OCI-LY7 (cell line): ENCODE data around the gene FCSK. TPM values are rescaled to one million over a fixed set of nuclear protein-coding genes. Genes with fewer than 3 reads are reported as not detected.

ENCODE experiments used
- BruUV-seq: library from RNA; stranded (reverse); fragments of 400-500 nt; replicated peaks from 2 replicates; lab custom pipeline; 2021; lab: Mats Ljungman, UMichigan
- CTCF ChIA-PET: fragments of 300-600 bp; sonication (Branson Sonifier 250); formaldehyde crosslinking; loops from one replicate; lab custom pipeline; 2022; ENCODE audit warnings: antibody characterized with exemption; ENCODE audit not compliant: unreplicated experiment; lab: Charles Lee
- POLR2A ChIA-PET: fragments of 300-600 bp; sonication (Branson Sonifier 250); formaldehyde crosslinking; loops from one replicate; lab custom pipeline; 2022; ENCODE audit warnings: antibody characterized with exemption; lab: Charles Lee
- DNase-seq: peaks from one replicate; pipeline ENCODE4 v3.0.0-alpha.2; 2015; ENCODE audit warnings: low spot score
- H2AFZ ChIP-seq: fragments of 200-600 bp; sonication (generic), shearing (Covaris generic); 2 replicates; pipeline ENCODE4 v1.6.1; 2014; ENCODE audit warnings: mild to moderate bottlenecking, antibody characterized with exemption, low read length, moderate library complexity
- H3K27ac ChIP-seq: fragments of 200-600 bp; sonication (generic); 2 replicates; pipeline ENCODE4 v1.5.1; 2014; ENCODE audit warnings: mixed run types, low read depth, mild to moderate bottlenecking, moderate library complexity, low read length, inconsistent platforms; ENCODE audit not compliant: poor library complexity, severe bottlenecking
- H3K36me3 ChIP-seq: fragments of 200-600 bp; sonication (generic); 2 replicates; pipeline ENCODE4 v1.6.1; 2014; ENCODE audit warnings: mild to moderate bottlenecking, antibody characterized with exemption, low read length, moderate library complexity, mixed read lengths; ENCODE audit not compliant: insufficient read depth
- H3K4me1 ChIP-seq: fragments of 200-600 bp; sonication (generic); 2 replicates; pipeline ENCODE4 v1.5.1; 2014; ENCODE audit warnings: mild to moderate bottlenecking, low read length; ENCODE audit not compliant: insufficient read depth, poor library complexity, severe bottlenecking
- H3K4me2 ChIP-seq: fragments of 200-600 bp; sonication (generic); 2 replicates; pipeline ENCODE4 v1.6.1; 2014; ENCODE audit warnings: mild to moderate bottlenecking, low read length
- H3K4me3 ChIP-seq: fragments of 200-600 bp; sonication (generic); 2 replicates; pipeline ENCODE4 v1.5.1; 2014; ENCODE audit warnings: mild to moderate bottlenecking, low read depth, low read length; ENCODE audit not compliant: poor library complexity, severe bottlenecking
- H3K79me2 ChIP-seq: fragments of 200-600 bp; sonication (generic); 2 replicates; pipeline ENCODE4 v1.6.1; 2016; ENCODE audit warnings: low read depth, mild to moderate bottlenecking, low read length, moderate library complexity, mixed read lengths; ENCODE audit not compliant: insufficient read depth
- H3K9me2 ChIP-seq: fragments of 200-600 bp; sonication (generic); 2 replicates; pipeline ENCODE4 v1.6.1; 2016; ENCODE audit warnings: mild to moderate bottlenecking, low read length, mixed read lengths; ENCODE audit not compliant: insufficient read depth
- H3K9me3 ChIP-seq: fragments of 200-600 bp; sonication (generic); 2 replicates; pipeline ENCODE4 v1.6.1; 2014; ENCODE audit warnings: mild to moderate bottlenecking, mixed run types, low read length, mixed read lengths
- H4K20me1 ChIP-seq: fragments of 200-600 bp; sonication (generic); 2 replicates; pipeline ENCODE4 v1.6.1; 2014; ENCODE audit warnings: mild to moderate bottlenecking, antibody characterized with exemption, low read length, moderate library complexity, mixed read lengths; ENCODE audit not compliant: insufficient read depth
- EZH2phosphoT487 ChIP-seq: fragments of 200-600 bp; sonication (generic); IDR thresholded peaks from 2 replicates; pipeline ENCODE4 v1.6.1; 2018; ENCODE audit warnings: low read depth, borderline replicate concordance, mild to moderate bottlenecking, mixed run types, antibody characterized with exemption, low read length, moderate library complexity, mixed read lengths
- intact Hi-C: fragments of 100-400 bp; cut with micrococcal nuclease; formaldehyde crosslinking; loops from one replicate; pipeline ENCODE4 v1.10.0; 2022; ENCODE audit not compliant: unreplicated experiment
- total RNA-seq, 2 experiments: library from RNA; depleted of rRNA in 1 of 2; stranded (reverse); fragments of >200 nt in 1 of 2; shearing (Covaris generic) in 1 of 2; gene quantifications; 2 replicates each; pipeline ENCODE4 v1.2.3, GENCODE V29; 2014 to 2022
- TF ChIP-seq, protein P1 (sequence below): fragments of 200-600 bp; sonication (generic); conservative IDR thresholded peaks from 2 replicates; pipeline ENCODE4 v1.5.1; 2014; ENCODE audit warnings: mild to moderate bottlenecking, antibody characterized with exemption, low read length, moderate library complexity, mixed read lengths

The FCSK gene
- total RNA-seq, 2 experiments from 2014 or later = 6.8 to 14.3 TPM

DNA sequence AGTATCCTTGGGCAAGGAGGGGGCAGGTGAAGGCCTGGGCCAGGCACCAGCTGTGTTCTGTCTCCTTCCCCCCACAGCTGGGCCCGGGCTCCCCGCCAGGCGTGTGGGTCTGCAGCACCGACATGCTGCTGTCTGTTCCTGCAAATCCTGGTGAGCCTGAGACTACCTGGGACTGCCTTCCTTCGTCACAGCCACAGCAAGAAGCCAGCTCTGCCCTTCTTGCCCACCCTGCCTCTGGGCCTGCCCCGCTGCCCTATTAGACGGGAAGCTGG lies 12.3 kb downstream of the FCSK start:
- no peak for TF ChIP-seq EZH2phosphoT487
- TF ChIP-seq, protein P1, sequence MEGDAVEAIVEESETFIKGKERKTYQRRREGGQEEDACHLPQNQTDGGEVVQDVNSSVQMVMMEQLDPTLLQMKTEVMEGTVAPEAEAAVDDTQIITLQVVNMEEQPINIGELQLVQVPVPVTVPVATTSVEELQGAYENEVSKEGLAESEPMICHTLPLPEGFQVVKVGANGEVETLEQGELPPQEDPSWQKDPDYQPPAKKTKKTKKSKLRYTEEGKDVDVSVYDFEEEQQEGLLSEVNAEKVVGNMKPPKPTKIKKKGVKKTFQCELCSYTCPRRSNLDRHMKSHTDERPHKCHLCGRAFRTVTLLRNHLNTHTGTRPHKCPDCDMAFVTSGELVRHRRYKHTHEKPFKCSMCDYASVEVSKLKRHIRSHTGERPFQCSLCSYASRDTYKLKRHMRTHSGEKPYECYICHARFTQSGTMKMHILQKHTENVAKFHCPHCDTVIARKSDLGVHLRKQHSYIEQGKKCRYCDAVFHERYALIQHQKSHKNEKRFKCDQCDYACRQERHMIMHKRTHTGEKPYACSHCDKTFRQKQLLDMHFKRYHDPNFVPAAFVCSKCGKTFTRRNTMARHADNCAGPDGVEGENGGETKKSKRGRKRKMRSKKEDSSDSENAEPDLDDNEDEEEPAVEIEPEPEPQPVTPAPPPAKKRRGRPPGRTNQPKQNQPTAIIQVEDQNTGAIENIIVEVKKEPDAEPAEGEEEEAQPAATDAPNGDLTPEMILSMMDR = no peak
- Histone ChIP-seq H3K79me2 (no peaks in the 10 kb centered on the region), H3K4me2 (no peak overlapping the region), H2AFZ (no peak overlapping the region), H3K27ac (no peak overlapping the region), H3K4me1 (peaks cover 20% of the 10 kb centered on the region), H3K4me3 (no peak overlapping the region), H4K20me1 (no peaks in the 10 kb centered on the region), H3K9me2 (no peaks in the 10 kb centered on the region), H3K36me3 (no peaks in the 10 kb centered on the region), H3K9me3 (no peaks in the 10 kb centered on the region)
- no TSS peak for BruUV-seq
- DNase-seq = no peak
- ChIA-PET CTCF (no interaction called here), POLR2A (interaction anchor here (0.5 kb wide), 1 partner anchor 93 kb away, joined by 3 read pairs; no protein-coding TSS in a partner anchor)
- intact Hi-C loops = no loop called here

DNA sequence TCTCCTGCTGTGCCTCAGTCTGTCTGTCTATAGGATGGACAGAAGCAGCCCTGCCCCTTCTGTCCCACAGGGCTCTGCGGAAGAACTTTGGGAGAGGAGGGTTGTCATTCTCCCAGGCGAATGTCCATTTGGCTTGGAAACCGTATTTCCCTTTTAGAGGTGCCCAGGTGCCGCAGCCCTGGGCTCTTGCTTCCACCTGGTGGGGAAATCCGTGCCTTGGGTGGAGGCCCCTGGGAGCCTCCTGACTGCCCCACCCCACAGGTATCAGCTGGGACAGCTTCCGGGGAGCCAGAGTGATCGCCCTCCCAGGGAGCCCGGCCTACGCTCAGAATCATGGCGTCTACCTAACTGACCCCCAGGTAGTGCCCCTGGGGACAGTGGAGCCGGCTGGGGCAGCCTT lies 12.7 kb downstream of the FCSK start:
- BruUV-seq = no TSS peak
- intact Hi-C loops = no loop called here

DNA sequence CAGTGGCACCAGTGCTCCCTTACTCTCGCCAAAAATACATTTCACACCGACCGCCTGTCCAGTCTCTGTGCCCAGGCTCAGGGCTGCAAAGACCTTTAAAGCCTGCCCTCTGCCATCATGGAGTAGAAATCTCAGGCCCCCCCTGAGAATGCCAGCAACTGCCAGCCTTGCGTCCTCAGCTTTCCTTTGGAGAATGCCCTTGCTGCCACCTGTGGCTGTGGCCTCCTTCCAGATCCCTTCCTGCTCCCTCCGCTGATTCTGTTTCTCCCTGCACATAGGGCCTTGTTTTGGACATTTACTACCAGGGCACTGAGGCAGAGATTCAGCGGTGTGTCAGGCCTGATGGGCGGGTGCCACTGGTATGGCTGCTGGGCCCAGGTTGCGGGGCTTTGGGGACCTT lies 13.2 kb downstream of the FCSK start:
- Histone ChIP-seq H3K9me3 (no peaks in the 10 kb centered on the region), H3K79me2 (no peaks in the 10 kb centered on the region), H3K9me2 (no peaks in the 10 kb centered on the region), H3K36me3 (no peaks in the 10 kb centered on the region), H3K4me1 (peaks cover 20% of the 10 kb centered on the region), H2AFZ (no peak overlapping the region), H3K27ac (no peak overlapping the region), H3K4me2 (no peak overlapping the region), H4K20me1 (no peaks in the 10 kb centered on the region), H3K4me3 (no peak overlapping the region)
- ChIA-PET POLR2A (interaction anchor here (0.6 kb wide), 1 partner anchor 65 kb away, joined by 3 read pairs; no protein-coding TSS in a partner anchor), CTCF (no interaction called here)
- no TSS peak for BruUV-seq
- DNase-seq = no peak
- TF ChIP-seq, protein P1 = no peak
- intact Hi-C loops = no loop called here

More for the DNA sequence above, 12.7 kb downstream of the FCSK start:
- Histone ChIP-seq H2AFZ (no peak overlapping the region), H3K9me3 (no peaks in the 10 kb centered on the region), H3K27ac (no peak overlapping the region), H3K4me3 (no peak overlapping the region), H3K9me2 (no peaks in the 10 kb centered on the region), H3K4me2 (no peak overlapping the region), H3K36me3 (no peaks in the 10 kb centered on the region), H4K20me1 (no peaks in the 10 kb centered on the region), H3K79me2 (no peaks in the 10 kb centered on the region), H3K4me1 (peaks cover 20% of the 10 kb centered on the region)
- DNase-seq = no peak
- no peak for TF ChIP-seq EZH2phosphoT487
- TF ChIP-seq, protein P1 = 0 out of 2 replicates have a peak, but pooled peaks have one; percentile 14
- CTCF ChIA-PET = no interaction called here
- POLR2A ChIA-PET = no interaction called here
